ENCODE data around the gene IZUMO2.

IZUMO2 gene
- 0 reads per million in 4 donors for total RNA-seq

- no peak for DNase-seq
These were observed at the start of gene IZUMO2 for GRCh38 chr19:50162988-50163387. Gene IZUMO2 (minus strand): TSS chr19:50163281. CDS start chr19:50163194, 87 bp downstream.

- no peak for DNase-seq
These were observed 47.3 kb upstream of the IZUMO2 start for GRCh38 chr19:50210425-50210824.

GRCh38 chr19:50209131-50209530 is 46.0 kb upstream of the IZUMO2 start:
- no peak for DNase-seq

GRCh38 chr19:50207730-50208129 is 44.6 kb upstream of the IZUMO2 start:
- no peak for DNase-seq

- DNase-seq = no peak
These were observed 43.1 kb upstream of the IZUMO2 start for GRCh38 chr19:50206191-50206590.

- DNase-seq = no peak
These were observed 42.6 kb upstream of the IZUMO2 start for GRCh38 chr19:50205681-50206138.

GRCh38 chr19:50204811-50205675 is 42.0 kb upstream of the IZUMO2 start:
- DNase-seq = no peak

- DNase-seq = no peak
These were observed 41.0 kb upstream of the IZUMO2 start for GRCh38 chr19:50204081-50204428.

- no peak for DNase-seq
These were observed 40.4 kb upstream of the IZUMO2 start, which contains the start of gene MYH14 for GRCh38 chr19:50203281-50204080. Gene MYH14 (plus strand): TSS chr19:50203622. CDS start chr19:50210366, 6,744 bp downstream.

- DNase-seq = no peak
These were observed 39.8 kb upstream of the IZUMO2 start for GRCh38 chr19:50202962-50203280.

- no peak for DNase-seq
These were observed 39.3 kb upstream of the IZUMO2 start for GRCh38 chr19:50202386-50202785.

- DNase-seq = no peak
These were observed 36.1 kb upstream of the IZUMO2 start for GRCh38 chr19:50199259-50199555.

- no peak for DNase-seq
These were observed 35.6 kb upstream of the IZUMO2 start for GRCh38 chr19:50198431-50199258.

GRCh38 chr19:50197348-50197747 is 34.3 kb upstream of the IZUMO2 start:
- no peak for DNase-seq

GRCh38 chr19:50196322-50196932 is 33.3 kb upstream of the IZUMO2 start:
- DNase-seq = no peak

- DNase-seq = no peak
These were observed 32.1 kb upstream of the IZUMO2 start for GRCh38 chr19:50195224-50195623.

GRCh38 chr19:50192463-50193211 is 29.6 kb upstream of the IZUMO2 start:
- DNase-seq = no peak

GRCh38 chr19:50191216-50191615 is 28.1 kb upstream of the IZUMO2 start:
- no peak for DNase-seq

- no peak for DNase-seq
These were observed 27.4 kb upstream of the IZUMO2 start for GRCh38 chr19:50190439-50190891.

- no peak for DNase-seq
These were observed 26.2 kb upstream of the IZUMO2 start for GRCh38 chr19:50189331-50189730.

- no peak for DNase-seq
These were observed 24.9 kb upstream of the IZUMO2 start for GRCh38 chr19:50187937-50188336.

- no peak for DNase-seq
These were observed 21.1 kb upstream of the IZUMO2 start for GRCh38 chr19:50184196-50184595.
